Progenitor cell of endocrine pancreas (in vitro differentiated cells): Measurements from ENCODE around the gene DIS3L2. TPM values are rescaled to one million over a fixed set of nuclear protein-coding genes. Genes with fewer than 3 reads are reported as not detected.

Experiments
- DNase-seq: peaks from one replicate; pipeline ENCODE4 v3.0.0; 2021; ENCODE audit warnings: low spot score; ENCODE audit not compliant: unreplicated experiment
- H3K27ac Mint-ChIP-seq: 2 replicates; pipeline ENCODE4 v1.8.0; 2021; ENCODE audit warnings: mild to moderate bottlenecking, moderate library complexity, mixed read lengths
- H3K27me3 Mint-ChIP-seq: 2 replicates; pipeline ENCODE4 v1.8.0; 2021; ENCODE audit warnings: mixed read lengths
- H3K36me3 Mint-ChIP-seq: 2 replicates; pipeline ENCODE4 v1.8.0; 2022; ENCODE audit warnings: mixed read lengths; ENCODE audit not compliant: insufficient read depth
- H3K4me1 Mint-ChIP-seq: 2 replicates; pipeline ENCODE4 v1.8.0; 2021; ENCODE audit warnings: low read depth, mixed read lengths
- H3K4me3 Mint-ChIP-seq: 2 replicates; pipeline ENCODE4 v1.8.0; 2021; ENCODE audit warnings: low read depth, mild to moderate bottlenecking, moderate library complexity, mixed read lengths
- H3K9me3 Mint-ChIP-seq: 2 replicates; pipeline ENCODE4 v1.8.0; 2021; ENCODE audit warnings: low read depth, mixed read lengths
- total RNA-seq: library from RNA; stranded (reverse); gene quantifications from 2 replicates; pipeline ENCODE4 v1.2.1, GENCODE V29; 2021
- TF ChIP-seq, protein P1 (sequence below): fragments of 200-600 bp; sonication (generic); IDR thresholded peaks from one replicate; pipeline ENCODE4 v1.5.0; 2021; ENCODE audit warnings: antibody characterized with exemption, mild to moderate bottlenecking; ENCODE audit not compliant: unreplicated experiment

DIS3L2 gene
- total RNA-seq, 1 donor from 2014 or later = 59.3 TPM

DNA sequence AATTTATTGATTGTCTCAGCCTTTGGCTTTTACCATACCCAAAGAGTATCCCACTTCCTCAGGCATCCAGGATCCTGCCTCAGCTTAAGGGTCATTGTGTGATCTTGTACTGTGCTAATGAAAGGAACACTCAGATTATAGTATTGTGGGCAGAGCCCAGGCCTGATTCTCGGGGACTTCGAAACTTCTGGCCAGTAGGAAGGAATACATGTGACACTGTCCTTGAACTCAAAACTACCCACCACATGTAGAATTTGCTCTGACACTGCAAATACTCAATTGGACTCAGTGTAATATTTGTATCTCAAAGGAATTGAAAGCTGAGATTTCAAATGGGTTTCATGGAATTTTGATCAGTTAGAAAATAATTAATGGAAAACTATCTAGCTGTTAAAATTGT, 15.9 kb downstream of the DIS3L2 start:
- TF ChIP-seq, protein P1, sequence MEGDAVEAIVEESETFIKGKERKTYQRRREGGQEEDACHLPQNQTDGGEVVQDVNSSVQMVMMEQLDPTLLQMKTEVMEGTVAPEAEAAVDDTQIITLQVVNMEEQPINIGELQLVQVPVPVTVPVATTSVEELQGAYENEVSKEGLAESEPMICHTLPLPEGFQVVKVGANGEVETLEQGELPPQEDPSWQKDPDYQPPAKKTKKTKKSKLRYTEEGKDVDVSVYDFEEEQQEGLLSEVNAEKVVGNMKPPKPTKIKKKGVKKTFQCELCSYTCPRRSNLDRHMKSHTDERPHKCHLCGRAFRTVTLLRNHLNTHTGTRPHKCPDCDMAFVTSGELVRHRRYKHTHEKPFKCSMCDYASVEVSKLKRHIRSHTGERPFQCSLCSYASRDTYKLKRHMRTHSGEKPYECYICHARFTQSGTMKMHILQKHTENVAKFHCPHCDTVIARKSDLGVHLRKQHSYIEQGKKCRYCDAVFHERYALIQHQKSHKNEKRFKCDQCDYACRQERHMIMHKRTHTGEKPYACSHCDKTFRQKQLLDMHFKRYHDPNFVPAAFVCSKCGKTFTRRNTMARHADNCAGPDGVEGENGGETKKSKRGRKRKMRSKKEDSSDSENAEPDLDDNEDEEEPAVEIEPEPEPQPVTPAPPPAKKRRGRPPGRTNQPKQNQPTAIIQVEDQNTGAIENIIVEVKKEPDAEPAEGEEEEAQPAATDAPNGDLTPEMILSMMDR = no peak
- Mint-ChIP-seq H3K27ac (no peak overlapping the region), H3K4me3 (no peak overlapping the region), H3K27me3 (no peaks in the 10 kb centered on the region), H3K4me1 (no peaks in the 10 kb centered on the region), H3K9me3 (peaks cover 3% of the 10 kb centered on the region), H3K36me3 (peaks cover 3% of the 10 kb centered on the region)
- no peak for DNase-seq

DNA sequence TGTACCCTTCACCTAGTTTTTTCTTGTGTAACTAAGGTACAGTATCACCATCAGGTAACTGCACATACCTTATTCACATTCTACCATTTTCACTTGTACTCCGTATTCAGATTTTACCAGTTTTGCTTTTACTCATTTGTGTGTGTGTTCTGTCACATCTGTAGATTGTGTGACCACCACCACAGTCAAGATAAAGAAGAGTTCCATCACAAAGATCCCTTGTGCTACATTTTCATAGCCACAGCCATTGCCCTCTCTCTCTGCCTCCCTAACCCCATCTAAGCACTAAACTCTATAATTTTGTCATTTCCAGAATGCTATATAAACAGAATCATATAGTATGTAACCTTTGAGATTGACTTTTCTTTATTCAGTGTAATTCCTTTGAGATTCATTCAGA, 23.5 kb downstream of the DIS3L2 start:
- no peaks in the 10 kb centered on the region for H3K4me1 Mint-ChIP-seq
- H3K27ac Mint-ChIP-seq = no peak overlapping the region
- H3K4me3 Mint-ChIP-seq = no peak overlapping the region
- peaks cover 3% of the 10 kb centered on the region for H3K36me3 Mint-ChIP-seq
- no peaks in the 10 kb centered on the region for H3K27me3 Mint-ChIP-seq
- peaks cover 4% of the 10 kb centered on the region for H3K9me3 Mint-ChIP-seq
- no peak for DNase-seq
- TF ChIP-seq, protein P1 = no peak

DNA sequence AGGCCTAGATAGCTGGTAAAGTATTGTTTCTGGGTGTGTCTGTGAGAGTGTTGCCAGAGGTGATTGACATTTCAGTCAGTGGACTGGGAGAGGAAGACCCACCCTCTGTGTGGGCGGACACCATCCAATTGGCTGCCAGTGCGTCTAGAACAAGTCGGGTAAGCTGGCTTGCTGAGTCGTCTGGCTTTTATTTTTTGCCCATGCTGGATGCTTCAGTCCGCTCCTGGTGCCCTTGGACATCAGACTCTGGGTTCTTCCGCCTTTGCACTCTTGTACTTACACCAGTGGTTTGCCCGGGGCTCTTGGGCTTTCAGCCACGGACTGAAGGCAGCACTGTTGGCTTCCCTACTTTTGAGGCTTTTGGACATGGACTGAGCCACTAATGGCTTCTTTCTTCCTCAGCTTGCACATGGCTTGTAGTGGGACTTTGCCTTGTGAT, 24.3 kb downstream of the DIS3L2 start:
- no peak for DNase-seq
- Mint-ChIP-seq H3K36me3 (peaks cover 3% of the 10 kb centered on the region), H3K4me3 (no peak overlapping the region), H3K9me3 (peaks cover 4% of the 10 kb centered on the region), H3K4me1 (no peaks in the 10 kb centered on the region), H3K27ac (no peak overlapping the region), H3K27me3 (no peaks in the 10 kb centered on the region)
- TF ChIP-seq, protein P1 = no peak

DNA sequence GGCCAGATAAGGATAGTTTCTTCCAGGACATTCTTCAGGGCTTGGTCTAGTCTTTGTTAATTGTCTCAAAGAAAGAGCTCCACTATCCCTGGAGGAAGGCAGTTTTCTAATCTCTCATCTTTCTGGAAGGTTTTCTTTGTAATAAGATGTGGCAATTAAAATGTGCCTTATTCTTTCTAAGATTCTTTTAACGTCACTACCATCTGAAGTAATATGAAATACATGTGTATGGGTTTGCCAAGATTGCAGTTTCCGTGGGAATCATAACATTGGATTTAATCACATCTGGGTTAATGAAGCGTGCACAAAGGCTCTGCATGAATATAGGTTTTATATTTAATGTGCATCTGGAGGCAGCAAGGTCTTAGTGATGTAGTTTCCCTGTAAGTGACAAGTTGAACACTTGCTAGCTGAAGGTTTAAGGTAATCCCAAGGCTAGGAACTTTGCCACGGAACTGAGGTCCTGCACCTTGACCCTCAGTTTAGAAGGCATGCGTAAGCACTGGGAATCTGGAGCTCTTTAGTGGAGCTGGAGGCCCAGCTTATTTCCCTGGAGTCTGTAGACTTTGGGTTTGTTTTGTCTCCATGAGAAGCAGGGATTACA, 25.7 kb downstream of the DIS3L2 start:
- H3K4me3 Mint-ChIP-seq = no peak overlapping the region
- no peak for DNase-seq
- no peaks in the 10 kb centered on the region for H3K27me3 Mint-ChIP-seq
- H3K36me3 Mint-ChIP-seq = peaks cover 3% of the 10 kb centered on the region
- TF ChIP-seq, protein P1 = no peak
- peaks cover 4% of the 10 kb centered on the region for H3K9me3 Mint-ChIP-seq
- no peaks in the 10 kb centered on the region for H3K4me1 Mint-ChIP-seq
- H3K27ac Mint-ChIP-seq = no peak overlapping the region

DNA sequence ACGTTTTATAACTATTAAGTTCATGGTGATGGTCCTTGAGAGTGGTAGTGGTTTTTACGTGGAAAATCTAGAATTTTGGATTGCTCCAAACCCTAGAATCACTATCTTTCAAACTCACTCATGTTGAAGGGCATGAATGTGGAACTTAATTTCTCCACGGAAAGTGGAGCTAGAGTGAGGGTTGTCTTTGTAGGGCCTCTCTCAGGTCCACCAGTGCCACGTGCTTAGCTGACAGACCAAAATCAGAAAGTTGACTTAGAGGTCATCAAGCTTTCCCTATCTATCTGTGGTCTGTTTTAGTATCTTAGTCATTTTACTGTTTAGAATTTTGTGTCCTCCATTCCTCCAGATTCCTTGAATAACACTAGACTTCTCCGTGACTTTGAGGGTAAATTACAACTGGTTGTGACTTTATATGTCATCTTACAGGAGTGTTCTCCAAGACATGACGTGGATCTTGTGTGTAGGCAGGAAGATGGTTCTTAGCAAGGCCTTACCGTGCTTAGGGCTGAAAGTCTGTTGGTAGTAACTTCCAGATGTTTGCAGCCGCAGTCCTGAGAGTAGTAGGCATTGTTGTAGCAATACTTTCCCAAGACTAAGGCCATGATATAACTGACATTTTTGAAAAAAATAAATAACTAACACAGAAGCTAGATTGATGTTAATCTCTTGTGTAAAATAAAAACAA, 26.8 kb downstream of the DIS3L2 start:
- Mint-ChIP-seq H3K4me1 (no peaks in the 10 kb centered on the region), H3K27ac (no peak overlapping the region), H3K36me3 (peaks cover 3% of the 10 kb centered on the region), H3K27me3 (no peaks in the 10 kb centered on the region), H3K4me3 (no peak overlapping the region), H3K9me3 (peaks cover 4% of the 10 kb centered on the region)
- TF ChIP-seq, protein P1 = no peak
- DNase-seq = no peak
